Measurements from ENCODE around the gene DNAJB6. TPM values are rescaled to one million over a fixed set of nuclear protein-coding genes. Genes with fewer than 3 reads are reported as not detected.

Gene DNAJB6
- total RNA-seq, 1 donor from 2014 or later = 229 TPM

- no peak for FAIRE-seq
- no peak for DNase-seq (ENCODE audit: low spot score in 2 of 2)
Observed at GRCh38 chr7:157460721-157461120, 123.9 kb downstream of the DNAJB6 start.

- DNase-seq (ENCODE audit: low spot score in 2 of 2) (no peak), FAIRE-seq (no peak)
Observed at GRCh38 chr7:157461573-157462418, 125.0 kb downstream of the DNAJB6 start.

DNA sequence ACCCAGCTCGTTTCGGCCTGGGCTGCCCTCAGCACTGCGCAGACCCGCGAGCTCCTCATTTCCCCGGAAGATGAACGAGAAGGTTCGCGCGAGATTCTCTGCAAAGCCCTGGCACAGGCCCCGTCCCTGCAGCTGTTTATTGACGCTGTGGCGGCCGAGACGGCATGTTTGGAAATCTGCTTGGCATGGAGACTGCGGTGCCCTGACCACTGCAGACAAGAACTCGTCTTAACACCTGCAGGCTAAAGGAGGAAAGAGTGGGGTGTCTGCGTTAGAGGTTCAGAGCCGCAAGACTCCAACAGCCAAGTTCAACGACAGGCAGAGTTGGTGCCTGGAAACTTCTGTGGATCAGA, 125.6 kb downstream of the DNAJB6 start:
- DNase-seq (ENCODE audit: low spot score in 2 of 2) (no peak), FAIRE-seq (no peak)

- FAIRE-seq = no peak
- DNase-seq (ENCODE audit: low spot score in 2 of 2) = no peak
Observed at GRCh38 chr7:157462840-157463239, 126.0 kb downstream of the DNAJB6 start.

DNA sequence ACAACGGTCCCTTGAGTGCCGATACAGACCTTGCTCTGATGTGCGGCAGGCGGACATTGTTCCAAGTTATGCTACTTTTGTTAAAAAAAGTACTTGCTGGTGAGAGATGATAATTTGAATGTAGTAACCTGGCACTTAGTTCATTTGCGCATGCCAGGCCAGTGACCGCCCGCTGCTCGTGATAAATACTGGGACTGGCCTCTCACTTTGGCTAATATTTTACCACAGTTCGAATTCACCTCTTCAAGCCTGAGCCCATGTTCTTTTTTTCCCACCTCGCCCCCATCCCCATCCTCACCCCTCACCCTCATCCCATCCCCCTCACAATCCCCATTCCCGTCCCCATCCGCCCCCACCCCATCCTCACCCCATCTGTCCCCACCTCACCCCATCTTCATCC, 126.4 kb downstream of the DNAJB6 start:
- DNase-seq (ENCODE audit: low spot score in 2 of 2) = no peak
- no peak for FAIRE-seq

DNA sequence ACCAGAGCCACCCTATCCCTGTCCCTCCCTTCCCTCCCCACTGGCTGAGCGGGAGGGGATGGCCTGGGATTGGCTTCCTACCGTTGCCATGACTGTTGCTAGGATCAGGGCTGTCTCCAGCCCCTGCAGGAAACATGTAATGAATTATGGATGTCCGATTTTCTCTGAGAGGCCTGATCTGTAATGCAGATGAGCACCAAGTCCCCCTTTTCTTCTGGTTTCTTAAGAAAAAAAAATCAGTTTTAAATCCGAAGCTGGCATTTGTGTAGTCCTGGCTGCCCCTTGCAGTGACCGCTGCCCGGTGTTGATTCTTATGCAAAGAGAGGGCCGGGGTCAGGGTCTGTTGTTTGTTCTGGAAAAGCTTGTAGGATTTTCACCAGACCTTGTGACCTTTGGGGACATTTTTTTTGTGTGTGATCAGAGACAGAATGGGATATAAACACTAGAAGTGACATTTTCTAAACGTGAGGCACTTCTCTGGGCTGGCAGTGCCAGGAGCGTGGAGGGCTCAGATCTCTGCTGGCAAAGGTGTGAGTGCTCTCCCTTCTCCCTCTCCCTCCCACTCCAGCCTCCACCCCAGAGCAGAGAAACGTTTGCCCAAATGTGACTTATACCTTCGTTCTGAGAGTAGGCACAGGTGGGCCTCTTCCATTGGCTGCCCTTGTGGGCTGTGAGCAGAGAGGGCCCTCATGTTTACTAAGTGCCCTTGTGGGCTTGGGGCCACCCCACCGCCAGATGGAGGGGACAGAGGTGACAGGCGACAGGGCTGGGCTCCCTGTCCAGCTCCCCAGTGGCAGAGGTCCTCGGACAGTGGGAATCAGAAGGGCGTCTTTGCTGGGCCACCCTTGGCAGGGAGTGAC, 127.5 kb downstream of the DNAJB6 start:
- no peak for FAIRE-seq

DNA sequence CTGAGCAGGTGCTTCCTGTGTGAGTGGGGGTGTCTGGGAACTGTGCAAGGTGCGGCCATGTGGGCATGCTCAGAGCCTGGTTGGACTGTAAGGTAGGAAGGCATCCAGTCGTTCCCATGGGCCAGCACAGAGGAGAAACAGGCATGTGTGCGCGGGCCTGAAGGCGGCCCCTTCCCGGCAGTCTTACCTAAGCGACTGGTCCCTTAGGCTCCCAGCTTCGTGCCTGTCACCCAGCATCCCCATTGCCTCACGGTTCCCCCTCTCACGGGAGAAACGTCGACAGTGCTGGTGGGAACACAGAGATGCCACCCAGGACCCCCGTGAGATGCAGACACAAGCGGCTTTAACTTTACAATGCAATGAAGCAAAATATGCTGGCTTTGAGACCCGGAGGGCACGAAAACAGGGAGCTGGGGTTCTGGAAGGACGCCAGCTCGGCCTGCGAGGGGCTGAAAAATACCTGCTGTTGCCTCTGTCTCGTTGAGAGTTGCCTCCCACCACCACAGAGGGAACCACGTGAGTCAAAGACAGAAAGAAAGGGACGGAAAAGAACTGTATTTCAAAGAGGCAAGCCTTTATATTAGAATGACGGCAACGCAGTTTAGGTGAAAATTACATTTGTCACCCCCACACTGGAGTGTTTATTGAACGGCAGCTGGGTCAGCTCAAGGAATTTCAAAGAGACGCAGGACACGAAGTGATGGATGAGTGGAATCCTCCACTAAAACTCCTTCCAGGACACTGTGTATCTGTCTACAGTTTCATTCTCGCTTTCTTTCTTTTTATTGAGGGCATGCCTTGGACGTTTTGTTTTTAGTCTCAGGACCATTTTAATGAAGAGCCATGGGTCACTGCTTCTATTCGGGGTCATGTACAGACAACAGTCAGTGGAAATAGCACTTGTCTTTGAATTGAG, 128.4 kb downstream of the DNAJB6 start:
- DNase-seq (ENCODE audit: low spot score in 2 of 2) (no peak), FAIRE-seq (no peak)

More for the DNA sequence above, 127.5 kb downstream of the DNAJB6 start:
- peak; percentile 56 to 68 for DNase-seq (ENCODE audit: low spot score in 2 of 2)

- no peak for FAIRE-seq
- DNase-seq (ENCODE audit: low spot score in 2 of 2) = no peak
Observed at GRCh38 chr7:157465891-157466866, 129.4 kb downstream of the DNAJB6 start.

DNA sequence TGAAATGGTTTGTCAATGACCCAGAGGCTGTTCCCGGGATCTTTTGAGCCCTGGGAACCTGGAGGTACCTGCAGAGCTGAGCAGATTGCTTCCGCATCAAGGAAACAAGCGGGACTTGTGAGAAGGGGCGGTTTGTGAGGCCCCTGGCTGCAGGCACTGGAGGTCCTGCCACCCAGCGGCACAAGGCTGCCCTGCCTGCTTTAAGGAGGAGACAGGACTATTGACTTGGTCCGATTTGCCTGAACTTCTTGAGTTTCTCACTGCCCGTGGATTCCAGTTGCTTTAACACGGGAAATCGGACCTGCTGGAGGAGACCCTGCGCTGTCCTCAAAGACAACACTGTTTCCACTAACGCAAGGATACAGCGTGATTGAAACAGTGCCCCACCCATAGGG, 130.1 kb downstream of the DNAJB6 start:
- no peak for FAIRE-seq
- DNase-seq (ENCODE audit: low spot score in 2 of 2) = no peak

Other genes with a start within 250 kb of the DNAJB6 start
- gene UBE3C, start 198.1 kb upstream of the DNAJB6 start, total RNA-seq = 87.6 TPM